ENCODE data around the gene SYNPR.

The SYNPR gene

DNA sequence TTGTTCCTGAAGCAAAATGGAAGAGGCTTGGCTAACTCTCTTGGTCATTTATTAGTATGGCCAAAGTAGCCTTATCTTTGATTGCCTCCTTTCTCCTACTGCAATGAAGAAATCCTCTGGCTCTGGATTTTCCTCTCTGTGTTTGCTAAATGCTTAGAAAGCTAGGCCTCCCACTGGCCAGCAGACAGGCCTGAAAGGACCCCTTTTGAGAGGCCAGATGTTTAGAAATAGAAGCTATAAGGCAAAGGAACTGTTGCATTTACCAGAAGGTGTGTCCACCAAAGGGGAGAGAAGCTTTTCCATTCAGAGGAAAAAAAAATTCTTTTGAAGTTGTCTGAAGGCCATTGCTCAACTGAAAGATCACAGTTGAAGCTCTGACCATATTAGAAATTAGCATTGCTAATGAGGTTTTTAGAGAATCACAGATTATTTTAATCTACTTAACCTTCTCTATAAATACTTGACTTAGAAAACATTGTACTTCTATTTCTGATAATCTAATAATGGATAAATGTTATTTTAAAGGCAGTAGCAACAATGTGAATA is 160.8 kb downstream of the SYNPR start:
- ATAC-seq = no peak
- TF ChIP-seq CSRNP3 (CRISPR knock-in tag; IDR thresholded peaks at IDR 0.05) (no peak), ZFP3 (CRISPR knock-in tag; IDR thresholded peaks at IDR 0.05) (no peak), BACH2 (CRISPR knock-in tag; IDR thresholded peaks at IDR 0.05; ENCODE audit: borderline replicate concordance) (no peak), ZC3H10 (CRISPR knock-in tag; IDR thresholded peaks at IDR 0.05) (no peak), ESRRG (CRISPR knock-in tag; IDR thresholded peaks at IDR 0.05) (no peak), ISL1 (CRISPR knock-in tag; IDR thresholded peaks at IDR 0.05) (no peak), TCF4 (CRISPR knock-in tag; IDR thresholded peaks at IDR 0.05; ENCODE audit: borderline replicate concordance) (no peak), SNAI2 (CRISPR knock-in tag; IDR thresholded peaks at IDR 0.05) (no peak), TSHZ2 (CRISPR knock-in tag; IDR thresholded peaks at IDR 0.05) (no peak), ZNF565 (CRISPR knock-in tag; conservative IDR thresholded peaks at IDR 0.05; ENCODE audit: low read depth) (no peak), PPARA (CRISPR knock-in tag; IDR thresholded peaks at IDR 0.05; ENCODE audit: borderline replicate concordance) (no peak), RARB (CRISPR knock-in tag; IDR thresholded peaks at IDR 0.05) (no peak)
- TF ChIP-seq, protein P1, sequence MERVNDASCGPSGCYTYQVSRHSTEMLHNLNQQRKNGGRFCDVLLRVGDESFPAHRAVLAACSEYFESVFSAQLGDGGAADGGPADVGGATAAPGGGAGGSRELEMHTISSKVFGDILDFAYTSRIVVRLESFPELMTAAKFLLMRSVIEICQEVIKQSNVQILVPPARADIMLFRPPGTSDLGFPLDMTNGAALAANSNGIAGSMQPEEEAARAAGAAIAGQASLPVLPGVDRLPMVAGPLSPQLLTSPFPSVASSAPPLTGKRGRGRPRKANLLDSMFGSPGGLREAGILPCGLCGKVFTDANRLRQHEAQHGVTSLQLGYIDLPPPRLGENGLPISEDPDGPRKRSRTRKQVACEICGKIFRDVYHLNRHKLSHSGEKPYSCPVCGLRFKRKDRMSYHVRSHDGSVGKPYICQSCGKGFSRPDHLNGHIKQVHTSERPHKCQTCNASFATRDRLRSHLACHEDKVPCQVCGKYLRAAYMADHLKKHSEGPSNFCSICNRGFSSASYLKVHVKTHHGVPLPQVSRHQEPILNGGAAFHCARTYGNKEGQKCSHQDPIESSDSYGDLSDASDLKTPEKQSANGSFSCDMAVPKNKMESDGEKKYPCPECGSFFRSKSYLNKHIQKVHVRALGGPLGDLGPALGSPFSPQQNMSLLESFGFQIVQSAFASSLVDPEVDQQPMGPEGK (CRISPR knock-in tag; IDR thresholded peaks at IDR 0.05; ENCODE audit: borderline replicate concordance) = no peak

DNA sequence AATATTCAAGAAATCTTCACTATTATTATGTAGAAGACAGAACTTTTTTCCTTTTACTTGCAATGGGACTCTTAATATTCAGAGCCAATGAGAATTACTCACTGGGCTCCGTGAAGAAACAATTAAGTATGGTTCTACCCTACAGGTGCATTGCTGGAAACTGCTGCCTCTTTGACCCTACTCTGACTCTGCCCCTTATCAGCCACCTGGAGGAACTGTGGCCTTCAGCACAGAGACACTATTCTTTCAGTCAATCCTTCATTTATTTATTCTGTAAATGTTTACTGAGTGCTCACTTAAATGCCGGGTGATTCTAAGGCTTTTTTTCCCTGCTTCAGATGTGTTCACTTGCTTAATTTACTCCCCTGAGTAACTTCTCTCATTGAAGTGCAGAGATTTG is 163.2 kb downstream of the SYNPR start:
- no peak for TF ChIP-seq ZNF8 (CRISPR knock-in tag; IDR thresholded peaks at IDR 0.05)
- no peak for TF ChIP-seq POU6F1 (CRISPR knock-in tag; IDR thresholded peaks at IDR 0.05; ENCODE audit: borderline replicate concordance, low read depth)
- TF ChIP-seq RARB (CRISPR knock-in tag; IDR thresholded peaks at IDR 0.05) = no peak
- no peak for TF ChIP-seq ISL1 (CRISPR knock-in tag; IDR thresholded peaks at IDR 0.05)
- TF ChIP-seq ZNF565 (CRISPR knock-in tag; conservative IDR thresholded peaks at IDR 0.05; ENCODE audit: low read depth) = no peak
- no peak for TF ChIP-seq ZFP30 (CRISPR knock-in tag; IDR thresholded peaks at IDR 0.05)
- no peak for TF ChIP-seq ZC3H10 (CRISPR knock-in tag; IDR thresholded peaks at IDR 0.05)
- TF ChIP-seq GLIS3 (CRISPR knock-in tag; IDR thresholded peaks at IDR 0.05) = no peak
- no peak for TF ChIP-seq CSDC2 (CRISPR knock-in tag; IDR thresholded peaks at IDR 0.05)
- no peak for TF ChIP-seq TSHZ2 (CRISPR knock-in tag; IDR thresholded peaks at IDR 0.05)
- TF ChIP-seq ZFP3 (CRISPR knock-in tag; IDR thresholded peaks at IDR 0.05) = no peak
- no peak for ATAC-seq

DNA sequence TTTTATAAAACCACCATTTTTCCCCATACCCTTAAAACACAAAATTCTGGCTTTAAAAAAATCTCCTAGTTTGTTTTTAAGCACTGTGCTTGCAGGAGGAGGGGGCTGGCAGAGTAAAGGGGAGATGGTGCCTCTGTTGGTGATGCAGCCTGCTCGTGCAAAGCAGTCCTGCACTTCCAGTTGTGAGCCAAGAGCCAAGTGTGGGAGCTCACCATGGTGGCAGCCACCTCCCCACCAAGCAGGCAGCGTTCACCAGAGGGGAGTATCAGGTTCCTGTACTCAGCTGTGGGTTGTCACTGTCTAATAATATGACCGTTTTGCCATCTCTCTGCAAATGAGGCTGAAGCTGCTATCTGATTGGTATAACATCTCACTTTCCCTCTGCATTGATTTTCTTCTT is 164.8 kb downstream of the SYNPR start:
- no peak for ATAC-seq

More for the DNA sequence above, 164.8 kb downstream of the SYNPR start:
- TF ChIP-seq ISL1 (CRISPR knock-in tag; IDR thresholded peaks at IDR 0.05) (no peak), OSR1 (CRISPR knock-in tag; IDR thresholded peaks at IDR 0.05) (no peak), CSDC2 (CRISPR knock-in tag; IDR thresholded peaks at IDR 0.05) (no peak), ZFP3 (CRISPR knock-in tag; IDR thresholded peaks at IDR 0.05) (no peak), ZFP30 (CRISPR knock-in tag; IDR thresholded peaks at IDR 0.05) (no peak)

Data from SK-N-SH treated with all-trans-retinoic acid at 6 μM for 48 hours (cell line).